ENCODE data around the gene ATP6V1F. TPM values are rescaled to one million over a fixed set of nuclear protein-coding genes. Genes with fewer than 3 reads are reported as not detected.

Gene ATP6V1F
- total RNA-seq, 2 experiments from 2014 or later = 49.6 to 54.3 TPM

DNA sequence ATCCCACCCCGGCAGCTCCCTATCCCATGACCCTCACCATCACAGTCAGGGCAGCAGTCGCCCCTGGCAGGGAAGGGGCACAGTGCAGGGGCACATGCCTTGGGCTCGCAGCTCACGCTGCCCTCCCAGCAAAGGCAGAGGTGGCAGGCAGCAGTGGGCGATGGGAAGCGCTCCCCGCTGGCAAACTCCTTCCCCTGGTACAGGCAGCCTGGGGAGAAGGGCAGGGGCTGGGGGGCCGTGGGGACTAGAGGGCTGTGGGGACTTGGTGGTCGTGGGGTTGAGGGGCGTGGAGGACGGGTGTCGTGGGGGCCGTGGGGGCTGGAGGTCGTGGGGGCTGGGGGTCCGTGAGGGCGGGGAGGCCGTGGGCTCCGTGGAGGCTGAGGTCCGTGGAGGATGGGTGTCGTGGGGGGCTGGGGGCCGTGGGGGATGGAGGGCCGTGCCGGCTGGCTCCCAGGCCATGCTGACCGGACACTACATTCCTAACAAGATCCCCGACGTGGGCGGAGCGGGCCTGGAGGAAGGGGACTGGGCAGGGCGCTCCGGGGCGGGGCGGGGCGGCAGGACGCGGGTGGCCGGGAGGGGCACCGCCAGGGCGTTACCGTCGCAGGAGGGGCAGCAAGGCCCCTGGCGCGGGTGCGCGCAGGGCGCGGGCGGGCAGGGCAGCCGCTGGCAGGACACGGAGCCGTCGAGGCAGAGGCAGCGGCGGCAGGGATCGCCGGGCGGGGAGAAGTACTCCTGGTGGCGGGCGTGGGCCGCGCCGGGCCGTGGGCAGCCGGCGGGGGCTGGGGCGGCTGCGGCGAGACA lies 27.9 kb downstream of the ATP6V1F start:
- Mint-ChIP-seq H3K4me1 (ENCODE audit: low read depth) (no peaks in the 10 kb centered on the region), H3K27me3 (peaks cover 20% of the 10 kb centered on the region), H3K36me3 (ENCODE audit: low read depth) (no peaks in the 10 kb centered on the region), H3K27ac (no peak overlapping the region), H3K4me3 (peak overlapping the region; percentile 15), H3K9me3 (no peaks in the 10 kb centered on the region)
- CTCF ChIA-PET = no interaction called here
- Histone ChIP-seq H3K36me3 (ENCODE audit: insufficient read depth, low read length) (no peaks in the 10 kb centered on the region), H3K27me3 (ENCODE audit: control insufficient read depth in 1 of 2, insufficient read depth in 2 of 2, low read length in 2 of 2) (peaks cover 22 to 33% of the 10 kb centered on the region in 2 experiments), H3K9me3 (ENCODE audit: control insufficient read depth in 1 of 2, insufficient read depth in 1 of 2, low read length in 2 of 2) (peaks cover 0 to 9% of the 10 kb centered on the region in 2 experiments), H3K27ac (ENCODE audit: low read depth in 1 of 2, low read length in 2 of 2) (no peak overlapping the region), H3K4me1 (ENCODE audit: insufficient read depth, low read length) (peaks cover 7% of the 10 kb centered on the region), H3K4me3 (ENCODE audit: low read length) (no peak overlapping the region)
- DNase-seq = no peak
- ATAC-seq (ENCODE audit: poor library complexity) = peak; percentile 37
- POLR2A ChIA-PET = no interaction called here
- TF ChIP-seq, protein P1, sequence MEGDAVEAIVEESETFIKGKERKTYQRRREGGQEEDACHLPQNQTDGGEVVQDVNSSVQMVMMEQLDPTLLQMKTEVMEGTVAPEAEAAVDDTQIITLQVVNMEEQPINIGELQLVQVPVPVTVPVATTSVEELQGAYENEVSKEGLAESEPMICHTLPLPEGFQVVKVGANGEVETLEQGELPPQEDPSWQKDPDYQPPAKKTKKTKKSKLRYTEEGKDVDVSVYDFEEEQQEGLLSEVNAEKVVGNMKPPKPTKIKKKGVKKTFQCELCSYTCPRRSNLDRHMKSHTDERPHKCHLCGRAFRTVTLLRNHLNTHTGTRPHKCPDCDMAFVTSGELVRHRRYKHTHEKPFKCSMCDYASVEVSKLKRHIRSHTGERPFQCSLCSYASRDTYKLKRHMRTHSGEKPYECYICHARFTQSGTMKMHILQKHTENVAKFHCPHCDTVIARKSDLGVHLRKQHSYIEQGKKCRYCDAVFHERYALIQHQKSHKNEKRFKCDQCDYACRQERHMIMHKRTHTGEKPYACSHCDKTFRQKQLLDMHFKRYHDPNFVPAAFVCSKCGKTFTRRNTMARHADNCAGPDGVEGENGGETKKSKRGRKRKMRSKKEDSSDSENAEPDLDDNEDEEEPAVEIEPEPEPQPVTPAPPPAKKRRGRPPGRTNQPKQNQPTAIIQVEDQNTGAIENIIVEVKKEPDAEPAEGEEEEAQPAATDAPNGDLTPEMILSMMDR (IDR thresholded peaks at IDR 0.05) = no peak
- intact Hi-C loops (cut with DNase I, micrococcal nuclease) = no loop called here

DNA sequence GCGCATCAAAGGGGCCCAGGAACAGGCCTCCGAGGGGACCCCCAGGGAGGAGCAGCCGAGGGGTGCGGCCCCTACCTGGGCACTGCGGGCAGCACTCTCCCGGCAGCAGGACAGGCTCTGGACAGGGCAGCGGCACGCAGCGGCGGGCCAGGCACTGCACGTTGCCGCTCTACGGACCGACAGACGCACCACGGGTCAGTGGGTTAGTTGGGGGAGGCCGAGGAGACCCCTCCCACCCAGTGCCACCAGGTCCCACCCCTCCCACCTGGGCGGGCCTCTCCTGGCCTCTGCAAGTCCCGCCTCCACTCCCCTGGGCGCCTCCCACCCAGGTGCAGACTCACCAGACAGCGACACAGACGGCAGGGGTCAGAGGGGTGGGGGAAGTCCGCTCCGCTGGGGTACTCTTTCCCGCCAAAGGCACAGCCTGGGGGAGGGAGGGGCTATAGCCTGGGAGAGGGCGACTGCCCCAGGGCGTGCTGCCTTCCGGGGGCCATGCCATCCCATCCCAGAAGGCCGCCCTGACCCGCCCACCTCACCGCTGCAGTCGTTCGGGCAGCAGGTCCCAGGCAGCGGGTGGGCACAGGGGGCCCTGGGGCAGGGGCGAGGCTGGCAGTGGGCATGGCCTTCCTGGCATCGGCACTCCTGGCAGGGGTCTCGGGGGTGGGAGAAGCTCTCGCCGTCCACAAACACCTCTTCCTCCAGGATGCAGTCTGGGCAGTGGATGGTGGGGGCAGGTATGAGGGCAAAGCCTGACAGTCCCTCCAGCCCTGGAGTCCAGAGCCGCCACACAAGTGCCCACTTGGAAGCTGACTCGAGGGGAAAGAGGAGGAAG lies 28.7 kb downstream of the ATP6V1F start:
- no peak overlapping the region for H3K4me3 Mint-ChIP-seq
- Histone ChIP-seq H3K4me3 (ENCODE audit: low read length) (no peak overlapping the region), H3K27me3 (ENCODE audit: control insufficient read depth in 1 of 2, insufficient read depth in 2 of 2, low read length in 2 of 2) (peaks cover 22 to 33% of the 10 kb centered on the region in 2 experiments), H3K9me3 (ENCODE audit: control insufficient read depth in 1 of 2, insufficient read depth in 1 of 2, low read length in 2 of 2) (peaks cover 0 to 9% of the 10 kb centered on the region in 2 experiments), H3K4me1 (ENCODE audit: insufficient read depth, low read length) (peaks cover 7% of the 10 kb centered on the region), H3K27ac (ENCODE audit: low read depth in 1 of 2, low read length in 2 of 2) (no peak overlapping the region), H3K36me3 (ENCODE audit: insufficient read depth, low read length) (no peaks in the 10 kb centered on the region)
- H3K4me1 Mint-ChIP-seq (ENCODE audit: low read depth) = no peaks in the 10 kb centered on the region
- peaks cover 15% of the 10 kb centered on the region for H3K27me3 Mint-ChIP-seq
- peak; percentile 60 for ATAC-seq (ENCODE audit: poor library complexity)
- TF ChIP-seq, protein P1 (IDR thresholded peaks at IDR 0.05) = no peak
- no peaks in the 10 kb centered on the region for H3K36me3 Mint-ChIP-seq (ENCODE audit: low read depth)
- H3K9me3 Mint-ChIP-seq = no peaks in the 10 kb centered on the region
- no peak overlapping the region for H3K27ac Mint-ChIP-seq
- intact Hi-C loops (cut with DNase I, micrococcal nuclease) = no loop called here
- ChIA-PET POLR2A (interaction anchor here (0.5 kb wide), 1 partner anchor 1119 kb away, joined by 3 read pairs; no protein-coding TSS in a partner anchor), CTCF (no interaction called here)
- DNase-seq = peak in 1 of 14 experiments; percentile 54

DNA sequence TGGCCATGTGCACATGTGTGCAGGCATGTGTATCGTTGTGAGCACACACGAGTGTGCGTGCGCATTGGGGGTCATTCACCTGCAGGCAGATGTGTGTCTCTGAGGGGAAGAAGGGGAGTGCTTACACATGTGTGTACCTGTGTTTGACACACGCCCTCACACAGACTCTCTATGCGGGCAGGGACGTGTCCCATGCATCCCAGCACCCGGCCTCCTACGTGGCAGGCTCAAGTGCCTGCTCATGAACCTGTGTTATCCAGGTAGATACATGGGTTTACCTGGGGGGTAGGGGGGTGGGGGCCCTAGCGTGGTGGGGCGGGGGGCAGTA lies 29.2 kb downstream of the ATP6V1F start:
- peaks cover 0 to 9% of the 10 kb centered on the region in 2 experiments for H3K9me3 ChIP-seq (ENCODE audit: control insufficient read depth in 1 of 2, insufficient read depth in 1 of 2, low read length in 2 of 2)
- ChIA-PET POLR2A (interaction anchor here (0.5 kb wide), 1 partner anchor 1119 kb away, joined by 3 read pairs; no protein-coding TSS in a partner anchor), CTCF (no interaction called here)
- ATAC-seq (ENCODE audit: poor library complexity) (no peak), DNase-seq (no peak)
- Mint-ChIP-seq H3K27me3 (peaks cover 15% of the 10 kb centered on the region), H3K4me1 (ENCODE audit: low read depth) (no peaks in the 10 kb centered on the region), H3K4me3 (no peak overlapping the region), H3K9me3 (no peaks in the 10 kb centered on the region), H3K36me3 (ENCODE audit: low read depth) (no peaks in the 10 kb centered on the region), H3K27ac (no peak overlapping the region)
- H3K36me3 ChIP-seq (ENCODE audit: insufficient read depth, low read length) = no peaks in the 10 kb centered on the region
- H3K4me1 ChIP-seq (ENCODE audit: insufficient read depth, low read length) = peaks cover 7% of the 10 kb centered on the region
- TF ChIP-seq, protein P1 (IDR thresholded peaks at IDR 0.05) = no peak
- intact Hi-C loops (cut with DNase I, micrococcal nuclease) = no loop called here
- H3K27ac ChIP-seq (ENCODE audit: low read depth in 1 of 2, low read length in 2 of 2) = no peak overlapping the region
- H3K27me3 ChIP-seq (ENCODE audit: control insufficient read depth in 1 of 2, insufficient read depth in 2 of 2, low read length in 2 of 2) = peaks cover 22 to 33% of the 10 kb centered on the region in 2 experiments
- H3K4me3 ChIP-seq (ENCODE audit: low read length) = no peak overlapping the region
